Liver (tissue), 9 donors: Measurements from ENCODE around the gene WTIP. TPM values are rescaled to one million over a fixed set of nuclear protein-coding genes. Genes with fewer than 3 reads are reported as not detected.

ENCODE experiments used
- DNase-seq: peaks from one replicate; pipeline ENCODE4 v3.0.0-alpha.2; 2017; ENCODE audit warnings: low spot score
- H3K27ac ChIP-seq, 2 donors: one replicate each; pipeline ENCODE4 v1.7.0; 2013; ENCODE audit warnings: inconsistent platforms in 2 of 2, low read length in 2 of 2, control low read depth in 1 of 2, low read depth in 1 of 2, mild to moderate bottlenecking in 1 of 2
- H3K27me3 ChIP-seq, 4 donors: one replicate each; pipeline versions ENCODE4 v1.6.1 to v1.7.0; 2013; ENCODE audit warnings: low read length in 3 of 4, inconsistent platforms in 1 of 4, mild to moderate bottlenecking in 1 of 4, moderate library complexity in 1 of 4; ENCODE audit not compliant: control insufficient read depth in 4 of 4, insufficient read depth in 4 of 4
- H3K36me3 ChIP-seq, 4 donors: one replicate each; pipeline versions ENCODE4 v1.6.1 to v1.7.0; 2013; ENCODE audit warnings: low read length in 3 of 4, mild to moderate bottlenecking in 3 of 4, low read depth in 1 of 4, moderate library complexity in 1 of 4; ENCODE audit not compliant: control insufficient read depth in 4 of 4, insufficient read depth in 3 of 4
- H3K4me1 ChIP-seq, 4 donors: one replicate each; pipeline versions ENCODE4 v1.6.1 to v1.7.0; 2013; ENCODE audit warnings: low read length in 3 of 4, mild to moderate bottlenecking in 3 of 4, moderate library complexity in 1 of 4; ENCODE audit not compliant: control insufficient read depth in 4 of 4, insufficient read depth in 4 of 4
- H3K4me3 ChIP-seq, 3 donors: one replicate each; pipeline versions ENCODE4 v1.6.1 to v1.7.0; 2013; ENCODE audit warnings: low read length in 3 of 3, control low read depth in 1 of 3, low read depth in 1 of 3, mild to moderate bottlenecking in 1 of 3
- H3K9ac ChIP-seq, 2 donors: one replicate each; pipeline ENCODE4 v1.7.0; 2013; ENCODE audit warnings: low read length in 2 of 2, mild to moderate bottlenecking in 2 of 2, moderate library complexity in 2 of 2, control low read depth in 1 of 2, low read depth in 1 of 2
- H3K9me3 ChIP-seq, 4 donors: one replicate each; pipeline versions ENCODE4 v1.6.1 to v1.7.0; 2013; ENCODE audit warnings: low read length in 3 of 4; ENCODE audit not compliant: control insufficient read depth in 4 of 4
- CTCF ChIP-seq: fragments of 150-350 bp; IDR thresholded peaks from 2 replicates; pipeline ENCODE4 v1.5.1; 2017; ENCODE audit warnings: improper control_type of control experiment, low read depth, low read length; ENCODE audit not compliant: missing input control
- HNF4G ChIP-seq: IDR thresholded peaks from 2 replicates; pipeline ENCODE4 v1.6.1; 2016; ENCODE audit warnings: antibody characterized with exemption
- JUND ChIP-seq, 2 donors: IDR thresholded peaks; 2 replicates each; pipeline ENCODE4 v1.6.1; 2016; ENCODE audit warnings: antibody characterized with exemption in 2 of 2
- REST ChIP-seq: IDR thresholded peaks from 2 replicates; pipeline ENCODE4 v1.6.1; 2016; ENCODE audit warnings: antibody characterized with exemption, mild to moderate bottlenecking
- RXRA ChIP-seq, 2 donors: IDR thresholded peaks; 2 replicates each; pipeline ENCODE4 v1.6.1; 2017 to 2018; ENCODE audit warnings: antibody characterized with exemption in 2 of 2, mild to moderate bottlenecking in 1 of 2
- TAF1 ChIP-seq: conservative IDR thresholded peaks from 2 replicates; pipeline ENCODE4 v1.6.1; 2016; ENCODE audit warnings: antibody characterized with exemption, mild to moderate bottlenecking
- YY1 ChIP-seq: IDR thresholded peaks from 2 replicates; pipeline ENCODE4 v1.6.1; 2016; ENCODE audit warnings: antibody characterized with exemption, mild to moderate bottlenecking
- ZBTB33 ChIP-seq: IDR thresholded peaks from 2 replicates; pipeline ENCODE4 v1.6.1; 2016; ENCODE audit warnings: antibody characterized with exemption
- WGBS: extraction: QIAGEN DNeasy Blood & Tissue Kit; methylation state at CpG from one replicate; pipeline ENCODE4 v1.1.7; 2013; 5-methylcytosine and 5-hydroxymethylcytosine counted together
- polyA plus RNA-seq, 2 donors: library from polyadenylated mRNA; stranded (reverse) in 1 of 2; unstranded in 1 of 2; fragments of 200-250 nt in 1 of 2; fragments of >200 nt in 1 of 2; fragmentation: Nextera tagmentation in 1 of 2; extraction: Ambion mirVana in 1 of 2; gene quantifications; one replicate each; pipeline versions ENCODE4 v1.2.1 to v1.2.3, GENCODE V29; 2013 to 2015
- total RNA-seq, 2 donors: library from RNA; depleted of rRNA; stranded (reverse); fragments of >200 nt; gene quantifications; one replicate each; pipeline ENCODE4 v1.2.3, GENCODE V29; 2014
- TF ChIP-seq, protein P1 (sequence below): IDR thresholded peaks from 2 replicates; pipeline ENCODE4 v1.6.1; 2016; ENCODE audit warnings: antibody characterized with exemption
- donor health status: healthy.
- donor health status: healthy.
- donor health status: healthy.
- donor health status: healthy.
- donor health status: healthy.

WTIP gene
- total and polyA plus RNA-seq, 4 donors, result 0.08 to 2.7 (median 1.6) TPM

DNA sequence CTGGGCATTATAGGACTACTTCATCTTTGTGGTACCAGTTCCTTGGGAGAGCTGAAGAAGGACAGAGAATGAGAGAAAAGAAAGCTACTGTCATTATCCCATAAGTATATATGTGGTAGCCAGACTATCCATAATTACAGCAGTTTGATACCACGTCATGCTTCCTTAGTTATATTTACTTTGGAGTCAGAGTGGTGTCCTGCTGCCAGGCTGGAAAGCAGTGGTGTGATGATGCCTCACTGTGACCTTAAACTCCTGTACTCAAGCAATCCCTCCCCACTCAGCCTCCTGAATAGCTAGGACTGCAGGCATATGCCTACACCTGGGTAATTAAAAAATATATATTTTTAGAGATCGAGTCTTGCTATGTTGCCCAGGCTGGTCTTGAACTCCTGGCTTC is 57.8 kb downstream of the WTIP start:
- Histone ChIP-seq H3K9me3 (peaks cover 1 to 34% (median 11%) of the 10 kb centered on the region in 4 donors), H3K4me1 (no peaks in the 10 kb centered on the region), H3K9ac (no peak overlapping the region), H3K27me3 (no peaks in the 10 kb centered on the region), H3K36me3 (no peaks in the 10 kb centered on the region), H3K4me3 (no peak overlapping the region), H3K27ac (no peak overlapping the region)
- DNase-seq, result no peak
- 53% methylated on average over 2 of the region's 2 CpGs for whole genome bisulfite sequencing
- no peak for TF ChIP-seq RXRA (IDR thresholded peaks at IDR 0.05)

DNA sequence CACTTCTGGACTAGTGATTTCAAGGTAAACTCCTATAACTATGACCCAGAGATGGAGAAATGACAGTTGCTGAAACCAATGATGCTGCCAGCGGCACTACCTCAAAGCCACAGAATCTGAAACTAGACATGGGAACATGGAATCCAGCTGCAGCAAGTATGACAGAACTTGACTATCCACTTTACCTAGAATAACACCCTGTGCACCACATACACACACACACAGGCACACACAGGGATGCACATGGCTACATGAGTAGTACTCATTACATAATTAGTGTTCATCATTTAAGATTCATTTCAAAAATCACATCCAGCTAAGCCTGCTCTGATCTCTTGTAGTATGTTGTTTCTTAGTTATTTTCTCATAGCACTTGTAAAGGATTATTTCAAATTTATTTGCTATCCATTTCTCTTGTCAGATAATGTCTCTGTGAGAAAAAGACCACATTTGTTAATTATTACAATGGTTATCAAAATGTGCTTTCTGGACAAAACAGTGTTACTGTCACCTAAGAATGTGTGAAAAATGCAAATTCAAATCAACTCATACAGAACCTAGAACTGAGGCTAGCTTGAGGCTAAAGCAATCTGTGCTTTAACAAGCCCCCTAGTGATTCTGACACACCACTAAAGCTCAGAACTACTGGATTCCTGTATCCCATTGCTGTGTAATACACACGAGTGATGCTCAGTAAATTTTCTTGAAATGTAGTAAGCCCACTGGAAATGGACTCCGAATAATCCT is 59.4 kb downstream of the WTIP start:
- Histone ChIP-seq H3K4me1 (no peaks in the 10 kb centered on the region), H3K9ac (no peak overlapping the region), H3K9me3 (peaks cover 1 to 35% (median 11%) of the 10 kb centered on the region in 4 donors), H3K27me3 (no peaks in the 10 kb centered on the region), H3K36me3 (no peaks in the 10 kb centered on the region), H3K27ac (no peak overlapping the region), H3K4me3 (no peak overlapping the region)
- no peak for DNase-seq
- TF ChIP-seq CTCF, result no peak
- TF ChIP-seq JUND (IDR thresholded peaks at IDR 0.05), result no peak
- TF ChIP-seq REST, result no peak
- no peak for TF ChIP-seq RXRA (IDR thresholded peaks at IDR 0.05)
- no peak for TF ChIP-seq HNF4G
- TF ChIP-seq, protein P1, sequence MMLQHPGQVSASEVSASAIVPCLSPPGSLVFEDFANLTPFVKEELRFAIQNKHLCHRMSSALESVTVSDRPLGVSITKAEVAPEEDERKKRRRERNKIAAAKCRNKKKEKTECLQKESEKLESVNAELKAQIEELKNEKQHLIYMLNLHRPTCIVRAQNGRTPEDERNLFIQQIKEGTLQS, result no peak
- no peak for TF ChIP-seq YY1
- TF ChIP-seq TAF1, result no peak
- TF ChIP-seq ZBTB33, result no peak
- 78% methylated on average over 3 of the region's 3 CpGs for WGBS
